GM18861 (cell line): ENCODE results near the gene HUNK.
"Not testable (repeated sequence)": the region's sequence is repeated elsewhere in the genome, so short reads cannot be mapped to it uniquely, and the experiment has no call there.

Source experiments
- ATAC-seq: cut with Tn5 transposase; IDR thresholded peaks from one replicate; pipeline ENCODE4 v1.9.1; 2021; ENCODE audit not compliant: unreplicated experiment

HUNK gene

GRCh38 chr21:31870472-31871193 is 2.2 kb upstream of the HUNK start:
- ATAC-seq = no peak

DNA sequence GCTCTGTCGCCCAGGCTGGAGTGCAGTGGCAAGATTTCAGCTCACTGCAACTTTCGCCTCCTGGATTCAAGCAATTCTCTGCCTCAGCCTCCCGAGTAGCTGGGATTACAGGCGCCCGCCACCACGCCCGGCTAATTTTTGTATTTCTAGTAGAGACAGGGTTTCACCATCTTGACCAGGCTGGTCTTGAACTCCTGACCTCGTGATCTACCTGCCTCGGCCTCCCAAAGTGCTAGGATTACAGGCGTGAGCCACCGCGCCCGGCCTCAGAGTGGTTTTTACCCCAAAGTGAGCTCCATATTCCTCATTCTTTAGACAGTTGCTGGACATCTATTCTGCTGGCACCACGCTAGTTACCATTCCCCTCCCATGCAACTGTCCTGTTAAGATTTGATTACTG is 1.4 kb upstream of the HUNK start:
- ATAC-seq = not testable (repeated sequence)

DNA sequence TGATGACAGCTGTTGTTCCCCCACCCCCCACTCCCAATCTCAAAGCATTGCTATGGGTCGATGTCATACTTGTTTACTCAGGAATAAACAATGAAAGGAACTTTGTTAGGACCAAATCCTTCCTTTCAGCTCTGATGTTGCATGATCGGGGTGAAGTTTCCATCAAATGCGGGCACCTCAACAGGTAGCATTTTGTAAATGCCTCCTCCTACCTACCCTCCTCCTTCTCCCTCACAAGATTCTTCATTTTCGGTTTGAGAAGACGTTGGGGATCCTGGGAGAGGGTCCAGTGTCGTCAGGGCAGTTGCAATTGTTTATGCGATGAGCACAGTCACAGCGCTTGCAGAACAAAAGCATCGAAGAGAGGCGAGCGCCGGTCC is 758 bp upstream of the HUNK start:
- no peak for ATAC-seq

GRCh38 chr21:31873275-31873695 is 465 bp downstream of the HUNK start:
- no peak for ATAC-seq

DNA sequence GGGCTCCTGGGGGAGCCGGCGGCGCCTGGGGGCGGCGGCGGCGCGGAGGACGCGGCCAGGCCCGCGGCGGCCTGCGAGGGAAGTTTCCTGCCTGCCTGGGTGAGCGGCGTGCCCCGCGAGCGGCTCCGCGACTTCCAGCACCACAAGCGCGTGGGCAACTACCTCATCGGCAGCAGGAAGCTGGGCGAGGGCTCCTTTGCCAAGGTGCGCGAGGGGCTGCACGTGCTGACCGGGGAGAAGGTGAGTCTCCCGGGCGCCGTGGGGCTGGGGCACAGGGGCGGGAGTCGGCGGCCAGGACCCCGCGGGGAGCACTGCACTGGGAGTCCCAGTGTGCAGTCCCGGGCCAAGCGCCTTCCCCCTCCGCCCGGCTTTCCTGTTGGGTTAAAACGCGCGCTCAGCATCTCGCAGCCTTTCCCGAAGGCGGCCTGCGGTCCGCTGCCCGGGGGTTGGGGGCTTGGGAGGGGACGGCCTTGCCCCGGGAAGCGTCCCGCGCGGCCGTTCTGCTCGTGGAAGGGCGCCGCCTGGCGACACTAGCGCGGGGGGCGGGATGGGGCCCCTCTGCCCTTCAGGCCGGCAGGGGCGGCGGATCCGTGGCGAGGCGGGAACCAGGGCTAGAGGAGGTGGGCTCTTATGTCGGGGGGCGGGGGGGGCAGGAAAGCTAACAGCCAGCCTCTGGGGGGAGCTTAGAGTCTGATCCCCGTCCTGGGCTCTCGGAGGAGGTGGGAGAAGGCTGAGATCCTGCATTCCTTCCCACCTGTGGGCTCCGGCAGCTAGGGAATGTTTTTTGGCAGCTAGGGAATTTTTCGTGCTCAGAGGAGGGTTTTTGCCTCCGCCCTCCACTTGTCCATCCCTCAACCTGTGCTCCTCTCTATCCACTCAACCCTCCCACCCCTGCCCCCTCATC is 1.1 kb downstream of the HUNK start:
- no peak for ATAC-seq

- no peak for ATAC-seq
These were observed 2.0 kb downstream of the HUNK start for GRCh38 chr21:31874812-31875212.

GRCh38 chr21:31875496-31876015 is 2.7 kb downstream of the HUNK start:
- ATAC-seq = no peak

DNA sequence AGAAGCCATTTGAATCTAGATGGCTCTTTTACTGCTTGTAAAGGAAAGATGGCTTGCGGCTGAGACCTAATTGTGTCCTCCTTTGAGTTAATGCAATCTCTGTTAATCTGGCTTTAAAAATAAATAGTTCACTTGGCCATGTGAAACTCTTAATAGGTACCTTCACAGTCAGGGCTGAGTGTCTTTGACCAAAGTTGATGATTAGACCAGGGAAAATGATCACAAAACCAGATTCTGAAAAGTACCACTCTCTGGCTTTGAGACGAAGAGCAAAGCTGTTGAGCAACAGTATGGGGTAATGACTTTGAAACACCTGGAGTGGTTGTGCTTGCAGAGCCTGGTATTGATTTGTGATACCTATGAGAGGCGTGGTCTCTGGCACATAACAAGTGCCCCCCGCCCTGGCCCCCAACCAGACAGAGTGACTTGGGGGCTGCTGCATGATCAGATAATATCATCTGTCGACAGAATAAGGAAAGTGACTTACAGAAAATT is 4.7 kb downstream of the HUNK start:
- no peak for ATAC-seq

- no peak for ATAC-seq
These were observed 6.0 kb downstream of the HUNK start for GRCh38 chr21:31878831-31879230.

DNA sequence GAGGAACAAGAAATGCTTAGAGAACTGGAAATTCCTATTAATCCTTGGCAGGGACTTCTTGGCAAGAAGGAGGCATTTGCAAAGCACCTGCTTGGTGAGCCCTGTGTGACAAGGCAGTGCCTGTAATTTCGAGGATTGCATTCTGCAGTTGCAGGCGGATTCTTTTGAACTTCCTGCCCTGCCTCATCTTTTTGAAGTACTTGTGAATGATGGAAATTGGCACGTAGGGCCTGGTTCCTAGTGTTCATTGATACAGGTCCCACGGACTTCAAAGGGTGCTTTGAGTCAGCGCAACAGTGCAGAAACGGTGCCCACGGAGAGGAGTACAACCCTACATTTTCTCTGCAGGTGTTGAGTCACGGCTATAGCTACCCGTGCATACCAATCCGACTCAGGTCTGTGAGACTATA is 6.4 kb downstream of the HUNK start:
- ATAC-seq = no peak

GRCh38 chr21:31879911-31880310 is 7.1 kb downstream of the HUNK start:
- no peak for ATAC-seq

- ATAC-seq = no peak
These were observed 8.0 kb downstream of the HUNK start for GRCh38 chr21:31880816-31881215.

- ATAC-seq = no peak
These were observed 9.9 kb downstream of the HUNK start for GRCh38 chr21:31882711-31883110.

DNA sequence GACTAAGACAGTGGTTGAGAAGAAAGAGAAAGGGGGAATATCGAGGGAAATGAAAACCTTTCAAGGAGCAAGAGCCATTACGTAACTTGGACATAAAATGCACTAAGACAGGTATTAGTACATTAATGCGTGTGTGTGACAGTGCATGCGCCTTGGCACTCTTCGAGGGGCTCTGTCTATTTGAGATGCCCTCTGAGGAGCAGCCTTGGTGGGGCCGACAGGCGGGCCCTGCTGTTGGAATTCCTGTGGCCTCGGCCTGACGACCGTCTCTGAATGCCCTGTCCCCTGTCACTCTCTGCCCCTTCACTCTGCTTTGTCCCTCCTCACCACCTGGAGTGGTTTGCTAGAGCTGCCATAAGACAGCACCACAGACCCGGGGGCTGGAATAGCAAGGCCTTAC is 12.3 kb downstream of the HUNK start:
- ATAC-seq = no peak

DNA sequence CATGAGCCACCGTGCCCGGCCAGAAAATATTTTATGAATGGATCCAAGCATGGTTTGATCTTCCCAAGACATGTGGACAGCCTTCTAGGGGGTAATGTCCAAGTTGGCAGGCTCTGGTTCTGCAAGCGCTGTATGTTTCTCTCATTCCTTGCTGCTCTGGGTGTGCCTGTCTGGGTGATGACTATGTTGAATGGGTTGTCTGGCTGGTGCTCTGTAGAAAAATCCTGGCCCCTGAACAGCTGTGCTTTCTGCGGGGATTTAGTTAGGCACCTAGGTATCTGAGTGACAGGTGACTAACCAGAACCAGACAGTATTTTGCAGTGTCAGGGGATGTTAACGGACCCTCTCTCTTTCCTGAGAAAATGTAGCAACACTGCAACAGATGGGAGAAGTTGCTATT is 14.1 kb downstream of the HUNK start:
- ATAC-seq = no peak

DNA sequence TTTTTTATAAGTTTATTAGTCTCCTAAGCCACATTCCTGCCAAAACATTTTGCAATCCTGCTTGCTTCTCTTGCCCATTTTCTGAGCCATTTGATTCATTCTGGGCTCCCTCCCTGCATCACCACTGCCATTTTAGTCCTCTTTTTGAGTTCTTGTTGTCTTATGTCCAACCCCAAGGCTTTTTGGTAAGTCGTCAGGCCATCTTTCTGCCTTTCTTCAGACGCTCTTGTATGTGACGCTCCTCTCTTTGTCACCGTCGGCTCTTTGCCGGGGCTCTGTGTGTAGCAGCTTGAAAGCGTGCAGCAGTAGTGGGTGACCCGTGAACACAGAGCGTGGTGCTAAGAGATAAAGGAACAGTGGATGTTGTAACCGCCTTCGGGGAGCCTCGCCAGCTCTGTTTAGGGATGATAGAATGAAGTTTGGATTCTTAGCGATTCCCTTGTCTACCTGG is 14.6 kb downstream of the HUNK start:
- ATAC-seq = no peak

- no peak for ATAC-seq
These were observed 16.1 kb downstream of the HUNK start for GRCh38 chr21:31888936-31889371.

GRCh38 chr21:31889460-31889859 is 16.6 kb downstream of the HUNK start:
- ATAC-seq = no peak

- ATAC-seq = no peak
These were observed 19.9 kb downstream of the HUNK start for GRCh38 chr21:31892686-31893085.

DNA sequence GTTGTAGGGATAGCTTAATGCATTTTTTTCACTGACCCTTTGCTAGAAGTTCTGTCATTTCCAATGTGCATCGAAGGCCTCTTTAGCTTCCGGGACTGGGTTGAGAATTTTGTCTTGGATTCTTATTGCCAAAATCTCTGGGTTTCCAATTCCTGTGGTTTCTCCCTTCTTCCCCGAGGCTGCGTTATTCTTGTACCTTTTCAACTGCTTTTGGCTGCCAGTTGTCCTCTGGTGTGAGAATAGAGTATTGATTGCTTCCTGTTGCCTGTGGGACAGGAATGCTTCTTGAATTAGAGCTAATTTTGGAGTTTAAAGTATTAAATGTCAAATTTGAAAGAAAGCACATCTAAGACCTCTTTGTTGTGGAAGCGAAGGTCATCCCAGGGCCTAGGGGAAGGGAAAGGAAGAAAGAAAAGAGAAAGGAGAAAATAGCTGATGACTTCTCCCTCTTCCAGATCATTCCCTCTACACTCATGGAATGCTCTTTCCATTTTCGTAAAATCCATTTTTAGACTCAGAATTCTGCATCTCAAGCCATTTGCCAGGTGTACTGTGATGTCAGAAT is 21.1 kb downstream of the HUNK start:
- ATAC-seq = no peak

DNA sequence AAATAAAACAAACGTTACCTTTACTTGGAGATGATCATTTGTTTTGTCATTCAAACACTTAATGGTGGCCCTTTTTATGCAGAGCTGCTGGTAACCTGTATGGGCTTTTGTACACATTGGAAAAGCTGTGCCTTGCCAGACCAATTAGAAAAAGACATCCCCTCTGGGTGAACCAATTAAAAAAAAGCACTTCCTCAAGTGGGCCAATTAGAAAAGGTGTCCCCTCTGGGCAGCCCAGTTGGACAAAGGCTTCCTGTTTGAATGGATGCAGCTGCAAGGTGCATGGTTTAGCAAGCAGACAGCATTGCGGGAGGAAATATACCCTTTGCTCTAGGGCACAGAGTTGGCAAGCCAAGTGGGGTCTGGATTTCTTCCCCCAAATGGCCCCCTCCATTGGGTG is 21.6 kb downstream of the HUNK start:
- no peak for ATAC-seq
